Measurements from ENCODE around the gene ZNF830. TPM values are rescaled to one million over a fixed set of nuclear protein-coding genes. Genes with fewer than 3 reads are reported as not detected.

The ZNF830 gene
- total and polyA plus RNA-seq, 10 of the 15 experiments (the other 5 are each of a cell fraction or from before 2014, with no cell fraction given): 9.7 to 18.5 (median 15.1) TPM

DNA sequence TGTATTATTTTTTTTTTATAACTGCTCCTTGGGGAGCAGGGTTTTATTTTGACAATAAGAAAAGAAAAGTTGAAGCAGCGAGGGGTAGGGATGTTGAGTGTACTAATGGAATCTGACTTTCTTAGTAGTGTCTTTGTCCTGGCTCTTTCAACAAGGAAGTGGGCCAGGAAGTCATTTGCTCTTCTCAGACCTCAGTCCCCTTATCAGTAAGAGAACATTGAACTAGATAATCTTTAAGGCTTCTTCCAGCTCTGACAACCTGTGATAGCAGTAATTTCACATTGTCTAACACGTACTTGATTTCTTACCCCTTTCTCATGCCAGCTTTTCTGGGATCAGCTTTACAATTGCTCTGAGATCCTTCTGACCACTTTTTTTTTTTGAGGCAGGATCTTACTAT is 27.3 kb downstream of the ZNF830 start:
- FAIRE-seq (no peak), DNase-seq (ENCODE audit: low read depth, low spot score) (no peak), ATAC-seq (no peak)
- Histone ChIP-seq H3K79me2 (ENCODE audit: control insufficient read depth, insufficient read depth, low read length) (no peaks in the 10 kb centered on the region), H3K4me3 (no peak overlapping the region), H3K27me3 (replicated peaks in 1 of 2; ENCODE audit: control insufficient read depth in 2 of 2, insufficient read depth in 2 of 2, low read length in 1 of 2) (no peaks in the 10 kb centered on the region), H4K20me1 (ENCODE audit: control insufficient read depth, insufficient read depth) (no peaks in the 10 kb centered on the region), H3K9me3 (replicated peaks; ENCODE audit: control insufficient read depth, insufficient read depth, low read length) (no peaks in the 10 kb centered on the region), H3K27ac (ENCODE audit: control insufficient read depth, insufficient read depth) (no peak overlapping the region), H3K4me1 (ENCODE audit: control insufficient read depth, insufficient read depth, low read length) (peaks cover 3% of the 10 kb centered on the region; the same call in 1 of the 2 replicates), H3K36me3 (ENCODE audit: control insufficient read depth in 2 of 2, insufficient read depth in 2 of 2, low read length in 1 of 2) (peaks cover 15 to 16% of the 10 kb centered on the region in 2 experiments; a peak in 3 of 4 replicates), H3K4me2 (ENCODE audit: control insufficient read depth, insufficient read depth) (no peak overlapping the region), H3K9ac (ENCODE audit: control insufficient read depth, insufficient read depth, low read length) (no peak overlapping the region), H2AFZ (ENCODE audit: control insufficient read depth, low read depth, low read length) (no peak overlapping the region)
- CTCF ChIA-PET: interaction anchor here (0.6 to 1.3 kb wide), 2 partner anchors 30 to 130 kb away, joined by 3 to 5 read pairs; no protein-coding TSS in a partner anchor
- intact Hi-C loops (cut with micrococcal nuclease; ENCODE audit: unreplicated experiment): loop anchor here (10.0 kb wide), 1 partner anchor 564 kb away; no protein-coding TSS in a partner anchor
- SMC1A ChIA-PET (ENCODE audit: uncharacterized antibody, unreplicated experiment): no interaction called here
- BruUV-seq (replicated peaks): no TSS peak
- WGBS (ENCODE audit: insufficient coverage, insufficient replicate concordance, low lambda C conversion rate, missing lambda C conversion rate): 100% methylated on average over 2 of the region's 2 CpGs
- no peak for TF ChIP-seq BRCA1 (IDR thresholded peaks at IDR 0.05; ENCODE audit: low read depth, low read length)
- TF ChIP-seq SPI1 (IDR thresholded peaks at IDR 0.05; ENCODE audit: borderline replicate concordance, insufficient read depth, low read depth, low read length): no peak
- TF ChIP-seq NFIC (IDR thresholded peaks at IDR 0.05; ENCODE audit: low read depth, low read length): no peak
- TF ChIP-seq HCFC1 (IDR thresholded peaks at IDR 0.05; ENCODE audit: low read length): no peak
- TF ChIP-seq SMARCA5 (IDR thresholded peaks at IDR 0.05): no peak
- TF ChIP-seq HDAC2 (IDR thresholded peaks at IDR 0.05): no peak
- TF ChIP-seq RELA (IDR thresholded peaks at IDR 0.05; ENCODE audit: borderline replicate concordance, partially characterized antibody): no peak
- TF ChIP-seq IKZF2 (IDR thresholded peaks at IDR 0.05): no peak
- no peak for TF ChIP-seq RCOR1 (conservative IDR thresholded peaks at IDR 0.05; ENCODE audit: low read depth, low read length)
- TF ChIP-seq, protein P1, sequence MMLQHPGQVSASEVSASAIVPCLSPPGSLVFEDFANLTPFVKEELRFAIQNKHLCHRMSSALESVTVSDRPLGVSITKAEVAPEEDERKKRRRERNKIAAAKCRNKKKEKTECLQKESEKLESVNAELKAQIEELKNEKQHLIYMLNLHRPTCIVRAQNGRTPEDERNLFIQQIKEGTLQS (IDR thresholded peaks at IDR 0.05; ENCODE audit: borderline replicate concordance, extremely low read depth, low read depth, low read length): no peak
- no peak for TF ChIP-seq MXI1 (IDR thresholded peaks at IDR 0.05; ENCODE audit: low read depth, low read length)
- TF ChIP-seq NR2C2 (IDR thresholded peaks at IDR 0.05; ENCODE audit: borderline replicate concordance, control insufficient read depth, insufficient read length, low read depth): no peak
- TF ChIP-seq DPF2 (IDR thresholded peaks at IDR 0.05): no peak
- TF ChIP-seq RAD21 (IDR thresholded peaks at IDR 0.05; ENCODE audit: insufficient read depth, low read depth, low read length): no peak
- TF ChIP-seq PML (IDR thresholded peaks at IDR 0.05; ENCODE audit: low read length): no peak
- POLR2A ChIA-PET: interaction anchor here (0.7 kb wide), 1 partner anchor 96 kb away, joined by 3 read pairs; no protein-coding TSS in a partner anchor
- in situ Hi-C loops (cut with MboI): no loop called here
- RAD21 ChIA-PET (ENCODE audit: unreplicated experiment): no interaction called here
